Measurements from ENCODE around the gene SUPT20HL1. TPM values are rescaled to one million over a fixed set of nuclear protein-coding genes. Genes with fewer than 3 reads are reported as not detected.
A peak's percentile ranks its signal among the peaks of the same experiment; 100 is the strongest.
"Not testable (repeated sequence)": the region's sequence is repeated elsewhere in the genome, so short reads cannot be mapped to it uniquely, and the experiment has no call there.

SUPT20HL1 gene
- total and polyA plus RNA-seq, 4 donors = not detected

GRCh38 chrX:24380262-24381187, 20.1 kb downstream of the SUPT20HL1 start:
- H3K27me3 ChIP-seq (ENCODE audit: control insufficient read depth in 3 of 3, insufficient read depth in 3 of 3, low read length in 2 of 3) = peaks cover 0 to 30% (median 20%) of the 10 kb centered on the region in 3 donors
- peaks cover 0 to 4% (median 0%) of the 10 kb centered on the region in 5 donors for H3K4me1 ChIP-seq (ENCODE audit: control insufficient read depth in 5 of 5, insufficient read depth in 5 of 5, low read length in 5 of 5)
- H3K36me3 ChIP-seq (ENCODE audit: control insufficient read depth in 4 of 4, insufficient read depth in 4 of 4, low read length in 4 of 4) = no peaks in the 10 kb centered on the region
- TF ChIP-seq CTCF (IDR thresholded peaks at IDR 0.05; ENCODE audit: control extremely low read depth, extremely low read depth) = no peak
- no peak overlapping the region for H3K27ac ChIP-seq (ENCODE audit: low read depth in 1 of 2, low read length in 1 of 2)
- WGBS, 2 donors = 51 to 84% methylated on average over 9 of the region's 9 CpGs
- ATAC-seq (ENCODE audit: insufficient read depth, low FRiP score) (no peak), DNase-seq (peak; percentile 37 to 84 (median 82))
- no peaks in the 10 kb centered on the region for H3K9me3 ChIP-seq (ENCODE audit: control insufficient read depth in 4 of 4, insufficient read depth in 3 of 4, low read length in 3 of 4)
- no peak overlapping the region for H3K9ac ChIP-seq (ENCODE audit: insufficient read depth in 1 of 2, low read length in 2 of 2)
- no peak overlapping the region for H3K4me3 ChIP-seq

GRCh38 chrX:24382315-24382714, 21.9 kb downstream of the SUPT20HL1 start:
- not testable (repeated sequence) for H3K9ac ChIP-seq (ENCODE audit: insufficient read depth in 1 of 2, low read length in 2 of 2); H3K27ac ChIP-seq (ENCODE audit: low read depth in 1 of 2, low read length in 1 of 2); H3K4me3 ChIP-seq; H3K4me1 ChIP-seq (ENCODE audit: control insufficient read depth in 5 of 5, insufficient read depth in 5 of 5, low read length in 5 of 5); H3K36me3 ChIP-seq (ENCODE audit: control insufficient read depth in 4 of 4, insufficient read depth in 4 of 4, low read length in 4 of 4); DNase-seq; H3K9me3 ChIP-seq (ENCODE audit: control insufficient read depth in 4 of 4, insufficient read depth in 3 of 4, low read length in 3 of 4); ATAC-seq (ENCODE audit: insufficient read depth, low FRiP score)
- 66 to 93% methylated on average over 5 of the region's 5 CpGs for WGBS, 2 donors
- H3K27me3 ChIP-seq (ENCODE audit: control insufficient read depth in 3 of 3, insufficient read depth in 3 of 3, low read length in 2 of 3) = peaks cover 5 to 39% (median 16%) of the 10 kb centered on the region in 3 donors

GRCh38 chrX:24387724-24388123, 27.3 kb downstream of the SUPT20HL1 start:
- 71 to 88% methylated on average over 2 of the region's 2 CpGs for WGBS, 2 donors
- DNase-seq (no peak), ATAC-seq (ENCODE audit: insufficient read depth, low FRiP score) (no peak)
- Histone ChIP-seq H3K4me3 (no peak overlapping the region), H3K27ac (ENCODE audit: low read depth in 1 of 2, low read length in 1 of 2) (no peak overlapping the region), H3K36me3 (ENCODE audit: control insufficient read depth in 4 of 4, insufficient read depth in 4 of 4, low read length in 4 of 4) (no peaks in the 10 kb centered on the region), H3K4me1 (ENCODE audit: control insufficient read depth in 5 of 5, insufficient read depth in 5 of 5, low read length in 5 of 5) (no peaks in the 10 kb centered on the region), H3K9ac (ENCODE audit: insufficient read depth in 1 of 2, low read length in 2 of 2) (no peak overlapping the region), H3K9me3 (ENCODE audit: control insufficient read depth in 4 of 4, insufficient read depth in 3 of 4, low read length in 3 of 4) (peaks cover 0 to 3% (median 0%) of the 10 kb centered on the region in 4 donors), H3K27me3 (ENCODE audit: control insufficient read depth in 3 of 3, insufficient read depth in 3 of 3, low read length in 2 of 3) (peaks cover 5 to 46% (median 34%) of the 10 kb centered on the region in 3 donors)
- TF ChIP-seq CTCF (IDR thresholded peaks at IDR 0.05; ENCODE audit: control extremely low read depth, extremely low read depth) = no peak

DNA sequence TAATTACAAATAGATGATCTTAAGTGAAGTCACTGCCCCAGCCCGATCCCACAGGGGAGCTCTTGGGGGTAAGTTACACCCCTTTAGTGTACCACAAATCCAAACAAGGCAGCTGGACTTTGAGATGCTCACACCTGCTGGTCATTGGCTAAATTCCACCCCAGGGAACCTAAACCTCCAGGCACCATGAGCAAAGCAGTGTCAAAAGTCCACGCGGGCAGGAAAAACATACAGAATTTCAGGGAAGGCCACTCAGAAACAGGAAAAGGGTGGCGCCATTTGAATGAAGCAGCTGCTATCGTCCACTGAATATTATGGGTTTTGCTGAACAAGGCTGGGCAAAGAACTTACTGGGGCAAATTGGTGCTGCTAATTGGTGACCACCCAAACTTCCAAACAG, 30.9 kb downstream of the SUPT20HL1 start:
- Histone ChIP-seq H3K4me3 (no peak overlapping the region), H3K27me3 (ENCODE audit: control insufficient read depth in 3 of 3, insufficient read depth in 3 of 3, low read length in 2 of 3) (peaks cover 3 to 54% (median 39%) of the 10 kb centered on the region in 3 donors), H3K36me3 (ENCODE audit: control insufficient read depth in 4 of 4, insufficient read depth in 4 of 4, low read length in 4 of 4) (no peaks in the 10 kb centered on the region), H3K9ac (ENCODE audit: insufficient read depth in 1 of 2, low read length in 2 of 2) (no peak overlapping the region), H3K27ac (ENCODE audit: low read depth in 1 of 2, low read length in 1 of 2) (no peak overlapping the region), H3K4me1 (ENCODE audit: control insufficient read depth in 5 of 5, insufficient read depth in 5 of 5, low read length in 5 of 5) (peaks cover 0 to 3% (median 0%) of the 10 kb centered on the region in 5 donors), H3K9me3 (ENCODE audit: control insufficient read depth in 4 of 4, insufficient read depth in 3 of 4, low read length in 3 of 4) (no peaks in the 10 kb centered on the region)
- DNase-seq (no peak), ATAC-seq (ENCODE audit: insufficient read depth, low FRiP score) (no peak)
- TF ChIP-seq CTCF (IDR thresholded peaks at IDR 0.05; ENCODE audit: control extremely low read depth, extremely low read depth) = no peak
- WGBS, 2 donors = 60 to 75% methylated on average over 5 of the region's 5 CpGs
